Upper lobe of right lung (tissue), 1 donor: ENCODE measurements around the gene RAB11A. TPM values are rescaled to one million over a fixed set of nuclear protein-coding genes. Genes with fewer than 3 reads are reported as not detected.

Source experiments
- ATAC-seq: fragments of 200-7000 bp; cut with Tn5 transposase; one replicate; pipeline ENCODE4 v1.9.1; 2020; ENCODE audit warnings: mild to moderate bottlenecking, moderate library complexity
- DNase-seq: peaks from one replicate; pipeline ENCODE4 v3.0.0-alpha.2; 2020
- H3K27ac ChIP-seq: fragments of 200-600 bp; one replicate; pipeline ENCODE4 v1.8.0; 2022
- H3K27me3 ChIP-seq: fragments of 200-600 bp; one replicate; pipeline ENCODE4 v1.8.0; 2022; ENCODE audit warnings: mild to moderate bottlenecking
- H3K36me3 ChIP-seq: fragments of 200-600 bp; one replicate; pipeline ENCODE4 v1.8.0; 2022
- H3K4me1 ChIP-seq: fragments of 200-600 bp; one replicate; pipeline ENCODE4 v1.8.0; 2022
- H3K4me3 ChIP-seq: fragments of 200-600 bp; one replicate; pipeline ENCODE4 v1.8.0; 2022; ENCODE audit warnings: mild to moderate bottlenecking
- H3K9me3 ChIP-seq: fragments of 200-600 bp; one replicate; pipeline ENCODE4 v1.8.0; 2022
- CTCF ChIP-seq: fragments of 200-600 bp; IDR thresholded peaks from one replicate; pipeline ENCODE4 v1.8.0; 2022; ENCODE audit warnings: antibody characterized with exemption
- intact Hi-C: fragments of 100-400 bp; cut with DNase I; formaldehyde crosslinking; loops from one replicate; pipeline ENCODE4 v1.11.0; 2022
- long read RNA-seq: library from polyadenylated mRNA; unstranded; transcript quantifications from one replicate; pipeline ENCODE4 v2.0.0, GENCODE V29; 2021
- total RNA-seq: library from RNA; stranded (reverse); fragmentation: NEBNext Ultra II Directional; extraction: Animal tissue kit (Norgen Biotek cat#: 25700); gene quantifications from one replicate; pipeline ENCODE4 v1.2.1, GENCODE V29; 2021
- donor health status: DM: no; HTN: yes; CAD: no; lungs with severe emphysema.

Gene RAB11A
- 221 TPM for total RNA-seq
- long read RNA-seq, full-length matches to known transcripts, result 166 of 201 reads
- long read RNA-seq, partial matches to known transcripts, result 4 of 201 reads
- long read RNA-seq, other reads (novel, unspliced or antisense), result 31 of 201 reads

- H3K4me1 ChIP-seq, result peaks cover 24% of the 10 kb centered on the region
- H3K36me3 ChIP-seq, result peaks cover 3% of the 10 kb centered on the region
- H3K9me3 ChIP-seq, result no peaks in the 10 kb centered on the region
- DNase-seq (peak; percentile 98), ATAC-seq (peak; percentile 98)
- peak; percentile 29 for TF ChIP-seq CTCF
- H3K27me3 ChIP-seq, result no peaks in the 10 kb centered on the region
- H3K4me3 ChIP-seq, result peak within 1 kb of the TSS; percentile 70
- H3K27ac ChIP-seq, result peak within 1 kb of the TSS; percentile 96
- intact Hi-C loops, result no loop called here
These were observed at the start of gene RAB11A for GRCh38 chr15:65869126-65869953. Gene RAB11A, plus strand, starts transcription at chr15:65869491. Its CDS starts 95 bp downstream, at chr15:65869586.

- Histone ChIP-seq H3K27me3 (no peaks in the 10 kb centered on the region), H3K4me1 (peaks cover 9% of the 10 kb centered on the region), H3K4me3 (no peak overlapping the region), H3K9me3 (no peaks in the 10 kb centered on the region), H3K36me3 (no peaks in the 10 kb centered on the region), H3K27ac (peak overlapping the region; percentile 61)
- ATAC-seq (peak; percentile 39), DNase-seq (no peak)
- no peak for TF ChIP-seq CTCF
- intact Hi-C loops, result no loop called here
These were observed 49.7 kb upstream of the RAB11A start for GRCh38 chr15:65819563-65819960.

DNA sequence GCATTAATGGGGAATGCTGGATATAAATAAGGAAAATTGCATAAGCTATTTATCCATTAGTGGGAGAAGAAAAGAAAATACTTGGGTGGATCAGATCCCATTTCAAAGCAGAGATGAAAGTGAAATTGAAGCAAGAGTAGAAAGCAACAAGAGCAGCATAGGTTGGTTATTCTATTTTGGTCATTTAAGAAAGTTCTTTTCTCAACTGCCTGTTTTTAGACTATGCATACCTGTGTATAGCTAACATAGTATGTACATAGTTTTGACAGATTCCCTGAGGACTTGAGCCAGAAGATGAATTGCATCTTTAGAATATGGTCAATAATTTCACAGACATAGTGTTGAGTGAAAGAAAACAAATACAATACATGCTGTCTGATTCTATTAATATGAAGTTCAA is 48.2 kb upstream of the RAB11A start:
- Histone ChIP-seq H3K4me3 (no peak overlapping the region), H3K27ac (no peak overlapping the region), H3K4me1 (peaks cover 17% of the 10 kb centered on the region), H3K27me3 (no peaks in the 10 kb centered on the region), H3K9me3 (no peaks in the 10 kb centered on the region), H3K36me3 (no peaks in the 10 kb centered on the region)
- intact Hi-C loops, result no loop called here
- TF ChIP-seq CTCF, result no peak
- DNase-seq (no peak), ATAC-seq (no peak)

DNA sequence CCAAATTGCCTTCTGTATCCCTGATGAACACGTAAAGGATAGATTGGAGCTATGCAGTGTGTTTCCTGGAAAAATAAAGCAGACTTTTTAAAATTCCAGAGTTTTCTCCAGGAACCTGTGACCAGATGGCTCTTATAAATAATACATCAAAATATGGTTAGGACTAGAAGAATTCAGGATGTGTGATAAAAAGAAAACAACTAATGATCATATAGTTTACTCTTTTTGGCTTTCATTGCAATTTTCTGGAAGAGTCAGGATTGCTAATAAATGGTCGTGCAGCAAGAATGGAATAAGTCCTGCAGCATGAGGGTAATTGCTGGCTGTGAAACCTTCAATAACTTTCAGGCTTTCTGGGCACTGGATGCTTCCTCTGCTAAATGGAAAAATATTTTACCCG is 47.0 kb upstream of the RAB11A start:
- no peak for TF ChIP-seq CTCF
- intact Hi-C loops, result no loop called here
- no peaks in the 10 kb centered on the region for H3K27me3 ChIP-seq
- DNase-seq (no peak), ATAC-seq (no peak)
- no peaks in the 10 kb centered on the region for H3K36me3 ChIP-seq
- H3K4me3 ChIP-seq, result no peak overlapping the region
- H3K4me1 ChIP-seq, result peaks cover 20% of the 10 kb centered on the region
- no peak overlapping the region for H3K27ac ChIP-seq
- H3K9me3 ChIP-seq, result no peaks in the 10 kb centered on the region

DNA sequence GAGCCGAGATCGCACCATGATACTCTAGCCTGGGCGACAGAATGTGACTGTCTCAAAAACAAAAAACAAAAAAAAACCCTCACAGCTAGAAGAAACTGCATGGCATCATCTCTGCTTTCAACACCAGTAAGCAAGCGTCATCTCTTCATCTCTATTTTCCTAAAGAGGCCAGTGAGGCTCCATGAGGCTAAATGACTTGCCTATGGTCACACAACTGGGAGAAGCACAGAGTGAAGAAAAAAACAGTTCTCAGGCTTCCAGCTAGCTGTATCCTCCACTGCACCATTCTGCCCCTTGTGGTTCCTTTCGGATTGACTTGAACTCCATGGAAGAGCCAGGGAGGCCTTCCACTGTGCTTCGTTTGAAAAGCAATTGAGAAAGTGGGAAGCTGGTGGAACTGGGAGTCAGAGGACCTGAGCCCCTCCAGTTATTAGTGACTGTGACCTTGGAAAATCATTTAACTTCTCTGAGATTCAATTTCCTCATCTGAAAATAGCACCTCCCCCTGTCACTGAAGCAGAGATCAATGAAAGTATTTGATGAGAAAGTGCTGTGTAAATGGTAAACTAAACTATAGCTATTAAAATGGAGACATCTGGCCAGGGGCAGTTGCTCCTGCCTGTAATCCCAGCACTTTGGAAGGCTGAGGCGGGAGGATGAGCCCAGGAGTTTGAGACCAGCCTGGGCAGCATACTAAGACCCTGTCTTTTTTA is 45.1 kb upstream of the RAB11A start:
- Histone ChIP-seq H3K4me3 (no peak overlapping the region), H3K9me3 (no peaks in the 10 kb centered on the region), H3K27me3 (no peaks in the 10 kb centered on the region), H3K4me1 (peaks cover 27% of the 10 kb centered on the region), H3K36me3 (no peaks in the 10 kb centered on the region), H3K27ac (no peak overlapping the region)
- intact Hi-C loops, result no loop called here
- peak; percentile 67 for TF ChIP-seq CTCF
- DNase-seq, result no peak
- peak; percentile 93 for ATAC-seq
